GM12878 (cell line): ENCODE data around the gene CGB2. TPM values are rescaled to one million over a fixed set of nuclear protein-coding genes. Genes with fewer than 3 reads are reported as not detected.

Experiments used
- BCL11A ChIP-seq: IDR thresholded peaks from 2 replicates; pipeline ENCODE4 v1.6.1; 2011; ENCODE audit warnings: low read depth, low read length
- CHD1 ChIP-seq: IDR thresholded peaks from 2 replicates; pipeline ENCODE4 v1.6.1; 2012; ENCODE audit warnings: low read depth, low read length, improper control_type of control experiment
- EED ChIP-seq: sonication (generic); IDR thresholded peaks from 2 replicates; pipeline ENCODE4 v1.6.1; 2016; ENCODE audit warnings: antibody characterized with exemption, low read depth
- EP300 ChIP-seq, 2 experiments: fragments of 150-350 bp in 1 of 2; IDR thresholded peaks; 2 replicates each; pipeline ENCODE4 v1.6.1; 2011 to 2012; ENCODE audit warnings: low read depth in 2 of 2, low read length in 2 of 2, borderline replicate concordance in 1 of 2, improper control_type of control experiment in 1 of 2, inconsistent platforms in 1 of 2; ENCODE audit not compliant: control insufficient read depth in 1 of 2
- ESRRA ChIP-seq: IDR thresholded peaks from 2 replicates; pipeline ENCODE4 v1.6.1; 2012; ENCODE audit warnings: mild to moderate bottlenecking, low read length, improper control_type of control experiment
- ETV6 ChIP-seq, 2 experiments: fragments of 450-650 bp in 1 of 2; IDR thresholded peaks in 1 of 2; conservative IDR thresholded peaks in 1 of 2; 2 replicates each; pipeline ENCODE4 v1.6.1; 2014; ENCODE audit warnings: antibody characterized with exemption in 1 of 2, borderline replicate concordance in 1 of 2, low read depth in 1 of 2, mild to moderate bottlenecking in 1 of 2, moderate library complexity in 1 of 2
- MEF2B ChIP-seq: fragments of 450-650 bp; IDR thresholded peaks from 2 replicates; pipeline ENCODE4 v1.6.1; 2018; ENCODE audit warnings: mild to moderate bottlenecking, moderate library complexity; ENCODE audit not compliant: partially characterized antibody, poor library complexity, severe bottlenecking
- MTA3 ChIP-seq: IDR thresholded peaks from 2 replicates; pipeline ENCODE4 v1.6.1; 2012; ENCODE audit warnings: low read length, inconsistent platforms, borderline replicate concordance
- NR2C2 ChIP-seq: IDR thresholded peaks from 2 replicates; pipeline ENCODE4 v1.6.1; 2011; ENCODE audit warnings: borderline replicate concordance, low read depth; ENCODE audit not compliant: control insufficient read depth, insufficient read length
- RAD21 ChIP-seq: IDR thresholded peaks from 2 replicates; pipeline ENCODE4 v1.6.1; 2011; ENCODE audit warnings: mild to moderate bottlenecking, low read depth, low read length, moderate library complexity; ENCODE audit not compliant: insufficient read depth
- RUNX3 ChIP-seq: IDR thresholded peaks from 2 replicates; pipeline ENCODE4 v1.6.1; 2012; ENCODE audit warnings: low read length, inconsistent platforms
- SIN3A ChIP-seq: IDR thresholded peaks from 2 replicates; pipeline ENCODE4 v1.6.1; 2012; ENCODE audit warnings: low read depth, low read length, improper control_type of control experiment
- TAF1 ChIP-seq: IDR thresholded peaks from 2 replicates; pipeline ENCODE4 v1.6.1; 2011; ENCODE audit warnings: mild to moderate bottlenecking, low read depth, low read length, borderline replicate concordance
- WRNIP1 ChIP-seq: IDR thresholded peaks from 2 replicates; pipeline ENCODE4 v1.6.1; 2011; ENCODE audit warnings: low read depth, low read length, improper control_type of control experiment, borderline replicate concordance
- polyA plus RNA-seq, 11 experiments: library from polyadenylated mRNA; depleted of rRNA in 4 of 11; unstranded in 6 of 11; stranded (reverse) in 5 of 11; fragments of >200 nt; fragmentation: Nextera tagmentation in 4 of 11; fragmentation: Illumina TruSeq in 1 of 11; extraction: Ambion mirVana in 4 of 11; extraction: Trizol in 1 of 11; gene quantifications; 1 replicate in 1 of 11; 2 replicates in 10 of 11; pipeline versions ENCODE4 v1.2.1 to v1.2.3, GENCODE V29; 2011 to 2016; ENCODE audit warnings: inconsistent platforms in 2 of 11, missing spikeins in 2 of 11, low read depth in 1 of 11
- total RNA-seq, 4 experiments: library from RNA; depleted of rRNA in 3 of 4; stranded (reverse); fragments of >200 nt in 3 of 4; fragmentation: Illumina TruSeq in 1 of 4; extraction: Trizol in 1 of 4; gene quantifications; 2 replicates each; pipeline versions ENCODE4 v1.2.1 to v1.2.3, GENCODE V29; 2013 to 2021
- TF ChIP-seq, protein P1 (sequence below): fragments of 450-650 bp; conservative IDR thresholded peaks from 2 replicates; pipeline ENCODE4 v1.6.1; 2017; ENCODE audit warnings: mild to moderate bottlenecking, moderate library complexity
- TF ChIP-seq, protein P2 (sequence below): fragments of 450-650 bp; IDR thresholded peaks from 2 replicates; pipeline ENCODE4 v1.6.1; 2017; ENCODE audit warnings: low read depth, mild to moderate bottlenecking, moderate library complexity
- TF ChIP-seq, protein P3 (sequence below): IDR thresholded peaks from 2 replicates; pipeline ENCODE4 v1.6.1; 2011; ENCODE audit warnings: low read depth, low read length, improper control_type of control experiment, borderline replicate concordance
- TF ChIP-seq, protein P4 (sequence below), 3 experiments: IDR thresholded peaks in 2 of 3; conservative IDR thresholded peaks in 1 of 3; 2 replicates each; pipeline ENCODE4 v1.5.1; 2011; ENCODE audit warnings: low read depth in 3 of 3, low read length in 3 of 3, mild to moderate bottlenecking in 3 of 3, control low read depth in 2 of 3, moderate library complexity in 2 of 3, inconsistent platforms in 1 of 3, mixed read lengths in 1 of 3; ENCODE audit not compliant: control insufficient read depth in 2 of 3, insufficient read depth in 1 of 3; ENCODE audit errors: extremely low read depth in 1 of 3
- TF ChIP-seq, protein P5 (sequence below): IDR thresholded peaks from 2 replicates; pipeline ENCODE4 v1.6.1; 2011; ENCODE audit warnings: mild to moderate bottlenecking, low read depth, low read length, moderate library complexity; ENCODE audit not compliant: insufficient replicate concordance
- TF ChIP-seq, protein P6 (sequence below): fragments of 450-650 bp; IDR thresholded peaks from 2 replicates; pipeline ENCODE4 v1.6.1; 2014; ENCODE audit warnings: mild to moderate bottlenecking

The CGB2 gene
- total and polyA plus RNA-seq, 10 of the 15 experiments (the other 5 are each of a cell fraction or from before 2014, with no cell fraction given), result 0.20 to 0.37 TPM; not detected in 8

DNA sequence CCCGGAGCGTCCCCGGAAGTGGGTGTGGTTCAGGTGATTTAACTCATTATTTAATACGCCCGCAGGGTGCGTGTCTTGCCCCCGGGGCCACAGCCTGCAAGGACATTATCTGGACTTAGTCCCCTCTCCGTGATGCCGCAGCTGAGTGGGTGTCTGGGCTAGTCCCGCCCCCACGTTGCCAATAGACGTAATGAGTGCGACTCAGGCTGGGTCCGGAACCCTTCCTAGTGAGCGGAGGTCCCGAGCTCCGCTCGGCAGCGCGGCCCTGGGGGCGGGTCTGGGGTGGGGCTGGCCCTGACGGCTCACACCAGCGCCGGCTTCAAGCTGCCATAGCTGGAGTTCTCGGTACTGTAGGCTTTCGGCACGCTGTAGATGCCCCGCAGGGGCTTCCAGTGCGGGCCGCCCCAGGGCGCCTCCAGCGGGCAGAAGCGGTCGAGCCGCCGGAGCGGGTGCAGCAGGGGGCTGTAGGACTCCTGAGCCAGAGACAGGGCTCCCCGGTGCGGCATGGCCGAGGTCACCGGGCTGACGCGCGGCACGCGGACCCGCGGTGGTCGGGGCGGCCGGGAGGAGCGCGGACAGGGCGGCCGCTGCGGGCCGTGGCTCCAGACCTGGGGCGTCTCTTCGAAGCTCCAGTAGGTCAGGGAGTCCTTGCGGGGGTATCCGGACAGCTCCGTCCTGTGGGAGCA is 13.9 kb upstream of the CGB2 start (continued):
- TF ChIP-seq, protein P1, sequence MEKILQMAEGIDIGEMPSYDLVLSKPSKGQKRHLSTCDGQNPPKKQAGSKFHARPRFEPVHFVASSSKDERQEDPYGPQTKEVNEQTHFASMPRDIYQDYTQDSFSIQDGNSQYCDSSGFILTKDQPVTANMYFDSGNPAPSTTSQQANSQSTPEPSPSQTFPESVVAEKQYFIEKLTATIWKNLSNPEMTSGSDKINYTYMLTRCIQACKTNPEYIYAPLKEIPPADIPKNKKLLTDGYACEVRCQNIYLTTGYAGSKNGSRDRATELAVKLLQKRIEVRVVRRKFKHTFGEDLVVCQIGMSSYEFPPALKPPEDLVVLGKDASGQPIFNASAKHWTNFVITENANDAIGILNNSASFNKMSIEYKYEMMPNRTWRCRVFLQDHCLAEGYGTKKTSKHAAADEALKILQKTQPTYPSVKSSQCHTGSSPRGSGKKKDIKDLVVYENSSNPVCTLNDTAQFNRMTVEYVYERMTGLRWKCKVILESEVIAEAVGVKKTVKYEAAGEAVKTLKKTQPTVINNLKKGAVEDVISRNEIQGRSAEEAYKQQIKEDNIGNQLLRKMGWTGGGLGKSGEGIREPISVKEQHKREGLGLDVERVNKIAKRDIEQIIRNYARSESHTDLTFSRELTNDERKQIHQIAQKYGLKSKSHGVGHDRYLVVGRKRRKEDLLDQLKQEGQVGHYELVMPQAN, result no peak
- TF ChIP-seq, protein P2, sequence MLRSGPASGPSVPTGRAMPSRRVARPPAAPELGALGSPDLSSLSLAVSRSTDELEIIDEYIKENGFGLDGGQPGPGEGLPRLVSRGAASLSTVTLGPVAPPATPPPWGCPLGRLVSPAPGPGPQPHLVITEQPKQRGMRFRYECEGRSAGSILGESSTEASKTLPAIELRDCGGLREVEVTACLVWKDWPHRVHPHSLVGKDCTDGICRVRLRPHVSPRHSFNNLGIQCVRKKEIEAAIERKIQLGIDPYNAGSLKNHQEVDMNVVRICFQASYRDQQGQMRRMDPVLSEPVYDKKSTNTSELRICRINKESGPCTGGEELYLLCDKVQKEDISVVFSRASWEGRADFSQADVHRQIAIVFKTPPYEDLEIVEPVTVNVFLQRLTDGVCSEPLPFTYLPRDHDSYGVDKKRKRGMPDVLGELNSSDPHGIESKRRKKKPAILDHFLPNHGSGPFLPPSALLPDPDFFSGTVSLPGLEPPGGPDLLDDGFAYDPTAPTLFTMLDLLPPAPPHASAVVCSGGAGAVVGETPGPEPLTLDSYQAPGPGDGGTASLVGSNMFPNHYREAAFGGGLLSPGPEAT, result no peak
- TF ChIP-seq, protein P3, sequence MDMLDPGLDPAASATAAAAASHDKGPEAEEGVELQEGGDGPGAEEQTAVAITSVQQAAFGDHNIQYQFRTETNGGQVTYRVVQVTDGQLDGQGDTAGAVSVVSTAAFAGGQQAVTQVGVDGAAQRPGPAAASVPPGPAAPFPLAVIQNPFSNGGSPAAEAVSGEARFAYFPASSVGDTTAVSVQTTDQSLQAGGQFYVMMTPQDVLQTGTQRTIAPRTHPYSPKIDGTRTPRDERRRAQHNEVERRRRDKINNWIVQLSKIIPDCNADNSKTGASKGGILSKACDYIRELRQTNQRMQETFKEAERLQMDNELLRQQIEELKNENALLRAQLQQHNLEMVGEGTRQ, result no peak
- TF ChIP-seq CHD1 (no peak), NR2C2 (no peak), ETV6 (conservative IDR thresholded peaks at IDR 0.05 in 1 of 2, IDR thresholded peaks at IDR 0.05 in 1 of 2; ENCODE audit: borderline replicate concordance in 1 of 2, low read depth in 1 of 2) (no peak), SIN3A (no peak), RUNX3 (0 out of 2 replicates have a peak, but pooled peaks have one; percentile 7), WRNIP1 (no peak), EP300 (IDR thresholded peaks at IDR 0.05; ENCODE audit: borderline replicate concordance in 1 of 2, control insufficient read depth in 1 of 2, low read depth in 2 of 2, low read length in 2 of 2) (no peak), MEF2B (no peak), MTA3 (no peak), EED (no peak), RAD21 (0 out of 2 replicates have a peak, but pooled peaks have one; percentile 14), BCL11A (no peak), ESRRA (no peak), TAF1 (no peak)
- TF ChIP-seq, protein P4, sequence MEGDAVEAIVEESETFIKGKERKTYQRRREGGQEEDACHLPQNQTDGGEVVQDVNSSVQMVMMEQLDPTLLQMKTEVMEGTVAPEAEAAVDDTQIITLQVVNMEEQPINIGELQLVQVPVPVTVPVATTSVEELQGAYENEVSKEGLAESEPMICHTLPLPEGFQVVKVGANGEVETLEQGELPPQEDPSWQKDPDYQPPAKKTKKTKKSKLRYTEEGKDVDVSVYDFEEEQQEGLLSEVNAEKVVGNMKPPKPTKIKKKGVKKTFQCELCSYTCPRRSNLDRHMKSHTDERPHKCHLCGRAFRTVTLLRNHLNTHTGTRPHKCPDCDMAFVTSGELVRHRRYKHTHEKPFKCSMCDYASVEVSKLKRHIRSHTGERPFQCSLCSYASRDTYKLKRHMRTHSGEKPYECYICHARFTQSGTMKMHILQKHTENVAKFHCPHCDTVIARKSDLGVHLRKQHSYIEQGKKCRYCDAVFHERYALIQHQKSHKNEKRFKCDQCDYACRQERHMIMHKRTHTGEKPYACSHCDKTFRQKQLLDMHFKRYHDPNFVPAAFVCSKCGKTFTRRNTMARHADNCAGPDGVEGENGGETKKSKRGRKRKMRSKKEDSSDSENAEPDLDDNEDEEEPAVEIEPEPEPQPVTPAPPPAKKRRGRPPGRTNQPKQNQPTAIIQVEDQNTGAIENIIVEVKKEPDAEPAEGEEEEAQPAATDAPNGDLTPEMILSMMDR (IDR thresholded peaks at IDR 0.05 in 2 of 3, conservative IDR thresholded peaks at IDR 0.05 in 1 of 3; ENCODE audit: control insufficient read depth in 2 of 3, extremely low read depth in 1 of 3, insufficient read depth in 1 of 3, low read depth in 3 of 3, low read length in 3 of 3), result peak; percentile 55 to 76 (median 56)
- TF ChIP-seq, protein P5, sequence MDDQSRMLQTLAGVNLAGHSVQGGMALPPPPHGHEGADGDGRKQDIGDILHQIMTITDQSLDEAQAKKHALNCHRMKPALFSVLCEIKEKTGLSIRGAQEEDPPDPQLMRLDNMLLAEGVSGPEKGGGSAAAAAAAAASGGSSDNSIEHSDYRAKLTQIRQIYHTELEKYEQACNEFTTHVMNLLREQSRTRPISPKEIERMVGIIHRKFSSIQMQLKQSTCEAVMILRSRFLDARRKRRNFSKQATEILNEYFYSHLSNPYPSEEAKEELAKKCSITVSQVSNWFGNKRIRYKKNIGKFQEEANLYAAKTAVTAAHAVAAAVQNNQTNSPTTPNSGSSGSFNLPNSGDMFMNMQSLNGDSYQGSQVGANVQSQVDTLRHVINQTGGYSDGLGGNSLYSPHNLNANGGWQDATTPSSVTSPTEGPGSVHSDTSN, result no peak
- TF ChIP-seq, protein P6, sequence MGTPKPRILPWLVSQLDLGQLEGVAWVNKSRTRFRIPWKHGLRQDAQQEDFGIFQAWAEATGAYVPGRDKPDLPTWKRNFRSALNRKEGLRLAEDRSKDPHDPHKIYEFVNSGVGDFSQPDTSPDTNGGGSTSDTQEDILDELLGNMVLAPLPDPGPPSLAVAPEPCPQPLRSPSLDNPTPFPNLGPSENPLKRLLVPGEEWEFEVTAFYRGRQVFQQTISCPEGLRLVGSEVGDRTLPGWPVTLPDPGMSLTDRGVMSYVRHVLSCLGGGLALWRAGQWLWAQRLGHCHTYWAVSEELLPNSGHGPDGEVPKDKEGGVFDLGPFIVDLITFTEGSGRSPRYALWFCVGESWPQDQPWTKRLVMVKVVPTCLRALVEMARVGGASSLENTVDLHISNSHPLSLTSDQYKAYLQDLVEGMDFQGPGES, result no peak
